A549 (cell line): ENCODE results near the gene SORCS2.

ENCODE experiments used
- CTCF ChIP-seq: fragments of >200 bp; sonication (Bioruptor Twin); formaldehyde crosslinking; IDR thresholded peaks from 3 replicates; pipeline ENCODE4 v1.5.1; 2016
- TF ChIP-seq, protein P1 (sequence below): fragments of 250-450 bp; sonication (Bioruptor Pico); IDR thresholded peaks from 2 replicates; pipeline ENCODE4 v1.5.0; 2020; ENCODE audit warnings: low read depth, mild to moderate bottlenecking, moderate library complexity
- TF ChIP-seq, protein P2 (sequence below): IDR thresholded peaks from 2 replicates; pipeline ENCODE4 v1.6.1; 2012; ENCODE audit warnings: low read depth, borderline replicate concordance

DNA sequence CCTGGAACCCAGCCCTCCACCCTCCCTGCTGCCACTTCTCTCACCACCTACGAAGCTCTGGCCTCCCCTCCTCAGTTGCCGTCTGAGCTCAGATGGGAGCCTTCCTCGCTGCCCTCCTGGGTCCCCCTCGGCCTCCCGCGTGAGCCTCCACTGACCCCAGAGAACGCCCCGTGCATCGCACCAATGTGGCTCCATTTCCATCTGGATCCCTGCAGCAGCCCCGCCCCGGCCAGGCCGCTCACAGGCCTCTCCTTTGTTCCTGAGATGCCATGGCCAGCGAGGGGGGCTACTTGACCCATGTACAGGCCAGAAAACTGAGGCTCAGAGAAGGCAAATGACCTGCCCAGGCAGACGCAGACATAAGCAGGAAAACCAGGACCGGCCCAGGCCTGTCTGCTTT is 484.7 kb downstream of the SORCS2 start:
- no peak for TF ChIP-seq CTCF
- TF ChIP-seq, protein P1, sequence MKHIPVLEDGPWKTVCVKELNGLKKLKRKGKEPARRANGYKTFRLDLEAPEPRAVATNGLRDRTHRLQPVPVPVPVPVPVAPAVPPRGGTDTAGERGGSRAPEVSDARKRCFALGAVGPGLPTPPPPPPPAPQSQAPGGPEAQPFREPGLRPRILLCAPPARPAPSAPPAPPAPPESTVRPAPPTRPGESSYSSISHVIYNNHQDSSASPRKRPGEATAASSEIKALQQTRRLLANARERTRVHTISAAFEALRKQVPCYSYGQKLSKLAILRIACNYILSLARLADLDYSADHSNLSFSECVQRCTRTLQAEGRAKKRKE (CRISPR knock-in tag), result no peak
- TF ChIP-seq, protein P2, sequence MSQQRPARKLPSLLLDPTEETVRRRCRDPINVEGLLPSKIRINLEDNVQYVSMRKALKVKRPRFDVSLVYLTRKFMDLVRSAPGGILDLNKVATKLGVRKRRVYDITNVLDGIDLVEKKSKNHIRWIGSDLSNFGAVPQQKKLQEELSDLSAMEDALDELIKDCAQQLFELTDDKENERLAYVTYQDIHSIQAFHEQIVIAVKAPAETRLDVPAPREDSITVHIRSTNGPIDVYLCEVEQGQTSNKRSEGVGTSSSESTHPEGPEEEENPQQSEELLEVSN, result no peak
